Lung (tissue), 12 donors: Measurements from ENCODE around the gene NAGPA. TPM values are rescaled to one million over a fixed set of nuclear protein-coding genes. Genes with fewer than 3 reads are reported as not detected.

ENCODE experiments used
- ATAC-seq: fragments of 200-7000 bp; cut with Tn5 transposase; one replicate; pipeline ENCODE4 v1.9.1; 2020; ENCODE audit warnings: moderate number of reproducible peaks; ENCODE audit not compliant: insufficient read depth, low FRiP score
- DNase-seq, 3 donors: peaks; one replicate each; pipeline ENCODE4 v3.0.0-alpha.2; 2013 to 2017
- H3K27ac ChIP-seq, 2 donors: one replicate each; pipeline ENCODE4 v1.5.1; 2013; ENCODE audit warnings: mild to moderate bottlenecking in 2 of 2, moderate library complexity in 2 of 2, control low read depth in 1 of 2, inconsistent platforms in 1 of 2, low read depth in 1 of 2, low read length in 1 of 2
- H3K27me3 ChIP-seq, 3 donors: one replicate each; pipeline ENCODE4 v1.5.1; 2013; ENCODE audit warnings: low read length in 2 of 3; ENCODE audit not compliant: control insufficient read depth in 3 of 3, insufficient read depth in 3 of 3
- H3K36me3 ChIP-seq, 4 donors: one replicate each; pipeline ENCODE4 v1.5.1; 2013; ENCODE audit warnings: low read length in 4 of 4, mild to moderate bottlenecking in 1 of 4, moderate library complexity in 1 of 4; ENCODE audit not compliant: control insufficient read depth in 4 of 4, insufficient read depth in 4 of 4
- H3K4me1 ChIP-seq, 5 donors: one replicate each; pipeline ENCODE4 v1.5.1; 2013; ENCODE audit warnings: low read length in 5 of 5, mild to moderate bottlenecking in 2 of 5, moderate library complexity in 1 of 5; ENCODE audit not compliant: control insufficient read depth in 5 of 5, insufficient read depth in 5 of 5
- H3K4me3 ChIP-seq: one replicate; pipeline ENCODE4 v1.5.1; 2013; ENCODE audit warnings: mild to moderate bottlenecking, control low read depth, moderate library complexity
- H3K9ac ChIP-seq, 2 donors: one replicate each; pipeline ENCODE4 v1.5.1; 2013; ENCODE audit warnings: low read length in 2 of 2, control low read depth in 1 of 2; ENCODE audit not compliant: insufficient read depth in 1 of 2
- H3K9me3 ChIP-seq, 4 donors: one replicate each; pipeline ENCODE4 v1.5.1; 2013; ENCODE audit warnings: low read length in 3 of 4, mild to moderate bottlenecking in 1 of 4, moderate library complexity in 1 of 4; ENCODE audit not compliant: control insufficient read depth in 4 of 4, insufficient read depth in 3 of 4
- WGBS, 2 donors: extraction: QIAGEN DNeasy Blood & Tissue Kit; methylation state at CpG; one replicate each; pipeline ENCODE4 v1.1.7; 2013; 5-methylcytosine and 5-hydroxymethylcytosine counted together
- polyA plus RNA-seq, 2 donors: library from polyadenylated mRNA; stranded (reverse); fragments of 200-250 nt; gene quantifications; one replicate each; pipeline ENCODE4 v1.2.1, GENCODE V29; 2013
- total RNA-seq, 2 donors: library from RNA; depleted of rRNA in 1 of 2; stranded (reverse); fragments of >200 nt in 1 of 2; gene quantifications; one replicate each; pipeline ENCODE4 v1.2.1, GENCODE V29; 2014 to 2021
- TF ChIP-seq, protein P1 (sequence below): IDR thresholded peaks from 2 replicates; pipeline ENCODE4 v1.5.1; 2012; ENCODE audit warnings: mild to moderate bottlenecking; ENCODE audit errors: control extremely low read depth, extremely low read depth
- donor health status: control.
- donor health status: control.
- donor health status: Bipolar disorder and iron deficiency.
- donor health status: healthy.
- donor health status: DM: yes; HTN: yes; CAD: no.

Gene NAGPA
- total and polyA plus RNA-seq, 4 donors, result 7.8 to 20.3 (median 12.5) TPM

DNA sequence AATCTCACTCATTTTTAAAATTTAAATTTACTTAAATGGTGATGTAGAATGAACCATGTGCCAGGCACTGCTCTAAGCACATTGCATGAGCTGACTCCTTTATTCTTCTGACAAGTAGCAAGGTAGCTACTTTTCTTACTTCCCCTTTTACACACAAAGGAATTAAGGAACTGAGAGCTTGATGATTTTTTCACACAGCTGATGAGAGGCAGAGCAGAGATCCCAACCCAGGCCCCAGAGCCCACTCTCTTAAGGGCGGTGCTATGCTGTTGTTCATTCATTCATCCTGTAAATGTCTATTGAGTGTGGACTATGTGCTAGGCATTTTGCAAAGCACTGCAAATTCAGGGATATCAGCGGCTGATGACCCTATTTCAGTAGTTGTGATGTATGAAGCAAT is 57.7 kb downstream of the NAGPA start:
- no peaks in the 10 kb centered on the region for H3K36me3 ChIP-seq
- H3K27me3 ChIP-seq, result no peaks in the 10 kb centered on the region
- peaks cover 0 to 2% (median 0%) of the 10 kb centered on the region in 5 donors for H3K4me1 ChIP-seq
- TF ChIP-seq, protein P1, sequence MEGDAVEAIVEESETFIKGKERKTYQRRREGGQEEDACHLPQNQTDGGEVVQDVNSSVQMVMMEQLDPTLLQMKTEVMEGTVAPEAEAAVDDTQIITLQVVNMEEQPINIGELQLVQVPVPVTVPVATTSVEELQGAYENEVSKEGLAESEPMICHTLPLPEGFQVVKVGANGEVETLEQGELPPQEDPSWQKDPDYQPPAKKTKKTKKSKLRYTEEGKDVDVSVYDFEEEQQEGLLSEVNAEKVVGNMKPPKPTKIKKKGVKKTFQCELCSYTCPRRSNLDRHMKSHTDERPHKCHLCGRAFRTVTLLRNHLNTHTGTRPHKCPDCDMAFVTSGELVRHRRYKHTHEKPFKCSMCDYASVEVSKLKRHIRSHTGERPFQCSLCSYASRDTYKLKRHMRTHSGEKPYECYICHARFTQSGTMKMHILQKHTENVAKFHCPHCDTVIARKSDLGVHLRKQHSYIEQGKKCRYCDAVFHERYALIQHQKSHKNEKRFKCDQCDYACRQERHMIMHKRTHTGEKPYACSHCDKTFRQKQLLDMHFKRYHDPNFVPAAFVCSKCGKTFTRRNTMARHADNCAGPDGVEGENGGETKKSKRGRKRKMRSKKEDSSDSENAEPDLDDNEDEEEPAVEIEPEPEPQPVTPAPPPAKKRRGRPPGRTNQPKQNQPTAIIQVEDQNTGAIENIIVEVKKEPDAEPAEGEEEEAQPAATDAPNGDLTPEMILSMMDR, result no peak
- no peak for DNase-seq
- H3K9me3 ChIP-seq, result peaks cover 0 to 6% (median 0%) of the 10 kb centered on the region in 4 donors
- ATAC-seq, result no peak
- H3K27ac ChIP-seq, result no peak overlapping the region
- H3K9ac ChIP-seq, result no peak overlapping the region
- WGBS, 2 donors, result 66 to 77% methylated on average over 2 of the region's 2 CpGs
- H3K4me3 ChIP-seq, result no peak overlapping the region

Other genes starting within 250 kb of the NAGPA start
- not detected for gene SEPTIN12, start 245.6 kb downstream of the NAGPA start, total RNA-seq
- gene SEPTIN12, start 245.6 kb downstream of the NAGPA start, polyA plus RNA-seq, result not detected
- gene SMIM22, start 238.6 kb downstream of the NAGPA start, total RNA-seq, result 10 to 100 TPM; 26.8 to 80.4 TPM
- 100 to 1,000 TPM; 114 to 324 TPM for gene SMIM22, start 238.6 kb downstream of the NAGPA start, polyA plus RNA-seq
- gene ROGDI, start 231.3 kb downstream of the NAGPA start, total RNA-seq, result 10 to 100 TPM; 14.6 to 37.1 TPM
- 10 to 100 TPM; 28.4 to 32.6 TPM for gene ROGDI, start 231.3 kb downstream of the NAGPA start, polyA plus RNA-seq
- gene GLYR1, start 186.6 kb downstream of the NAGPA start, total RNA-seq, result 10 to 100 TPM; 85.4 to 88.1 TPM
- gene GLYR1, start 186.6 kb downstream of the NAGPA start, polyA plus RNA-seq, result 10 to 100 TPM; 36.2 to 55.0 TPM
- gene UBN1, start 186.5 kb downstream of the NAGPA start, total RNA-seq, result 10 to 100 TPM; 23.4 to 37.8 TPM
- 10 to 100 TPM; 13.3 to 16.4 TPM for gene UBN1, start 186.5 kb downstream of the NAGPA start, polyA plus RNA-seq
- 10 to 100 TPM; 78.5 to 89.0 TPM for gene PPL, start 96.8 kb downstream of the NAGPA start, total RNA-seq
- gene PPL, start 96.8 kb downstream of the NAGPA start, polyA plus RNA-seq, result 10 to 100 TPM; 19.9 to 27.0 TPM
- under 1 TPM; 0.43 to 0.98 TPM for gene SEC14L5, start 75.6 kb downstream of the NAGPA start, total RNA-seq
- under 1 TPM; 0.10 to 0.13 TPM for gene SEC14L5, start 75.6 kb downstream of the NAGPA start, polyA plus RNA-seq
- gene C16orf89, start 32.0 kb upstream of the NAGPA start, total RNA-seq, result 100 to 1,000 TPM in 1 of 2 donors, 10 to 100 TPM in 1; 93.1 to 101 TPM
- gene C16orf89, start 32.0 kb upstream of the NAGPA start, polyA plus RNA-seq, result 100 to 1,000 TPM in 1 of 2 donors, 10 to 100 TPM in 1; 39.2 to 356 TPM
- 10 to 100 TPM; 19.6 to 31.7 TPM for gene ALG1, start 37.9 kb upstream of the NAGPA start, total RNA-seq
- gene ALG1, start 37.9 kb upstream of the NAGPA start, polyA plus RNA-seq, result 10 to 100 TPM; 21.2 to 27.3 TPM
- gene EEF2KMT, start 63.9 kb upstream of the NAGPA start, total RNA-seq, result 10 to 100 TPM in 1 of 2 donors, 1 to 10 TPM in 1; 3.4 to 13.8 TPM
- 10 to 100 TPM in 1 of 2 donors, 1 to 10 TPM in 1; 6.6 to 14.2 TPM for gene EEF2KMT, start 63.9 kb upstream of the NAGPA start, polyA plus RNA-seq